ENCODE data around the gene FBXO24.
"Not testable (repeated sequence)": the region's sequence is repeated elsewhere in the genome, so short reads cannot be mapped to it uniquely, and the experiment has no call there.

FBXO24 gene

DNA sequence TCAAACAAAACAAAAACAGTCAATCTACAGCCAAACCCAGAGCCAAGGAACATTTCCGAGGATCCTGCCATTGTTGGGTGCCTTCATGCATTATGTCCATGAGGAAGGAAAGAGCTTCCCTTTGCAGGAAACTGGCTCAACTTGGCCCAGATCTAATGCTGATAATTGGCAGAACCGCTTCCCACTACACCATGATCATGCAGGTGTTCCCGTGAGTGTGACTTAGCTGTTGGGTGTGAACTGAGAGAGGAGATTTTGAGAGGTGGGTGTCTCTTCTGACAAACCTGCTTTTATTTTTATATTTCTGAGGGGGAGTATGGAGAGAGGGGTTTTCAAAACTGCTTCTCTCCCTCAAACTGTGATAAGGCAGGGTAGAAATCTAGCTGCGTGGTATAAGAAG is 27.0 kb upstream of the FBXO24 start:
- no peak for DNase-seq (ENCODE audit: low spot score)

GRCh38 chr7:100561491-100562194 is 24.5 kb upstream of the FBXO24 start:
- DNase-seq (ENCODE audit: low spot score), result no peak

- no peak for DNase-seq (ENCODE audit: low spot score)
These were observed 23.7 kb upstream of the FBXO24 start for GRCh38 chr7:100562195-100563099.

- DNase-seq (ENCODE audit: low spot score), result no peak
These were observed 23.0 kb upstream of the FBXO24 start for GRCh38 chr7:100563100-100563564.

DNA sequence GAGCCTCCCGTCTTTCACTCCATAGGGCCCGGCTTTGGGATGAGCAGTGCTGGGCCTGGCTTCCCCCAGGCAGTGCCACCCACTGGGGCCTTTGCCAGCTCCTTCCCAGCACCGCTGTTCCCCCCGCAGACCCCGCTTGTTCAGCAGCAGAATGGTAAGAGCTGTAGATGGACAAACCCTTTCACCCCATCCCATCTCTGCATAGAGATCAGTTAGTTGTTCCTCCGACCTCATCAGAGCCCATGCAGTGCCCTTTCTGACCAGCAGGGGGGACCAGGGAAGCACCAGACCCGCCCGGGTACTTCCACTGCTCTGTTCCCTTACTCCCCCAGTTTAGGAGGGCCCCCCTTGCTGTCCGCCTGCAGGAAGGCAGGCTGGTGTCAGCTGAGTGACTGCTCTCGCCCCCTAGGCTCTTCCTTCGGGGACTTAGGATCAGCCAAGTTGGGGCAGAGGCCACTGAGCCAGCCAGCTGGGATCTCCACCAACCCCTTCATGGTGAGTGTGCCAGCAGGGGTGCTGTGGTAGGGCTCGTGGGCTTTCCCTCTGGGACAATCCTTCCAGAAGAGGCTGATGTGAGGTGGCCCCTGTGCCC is 22.2 kb upstream of the FBXO24 start:
- peak; percentile 82 for DNase-seq (ENCODE audit: low spot score)

GRCh38 chr7:100564405-100564804 is 21.7 kb upstream of the FBXO24 start:
- DNase-seq (ENCODE audit: low spot score), result not testable (repeated sequence)

GRCh38 chr7:100565133-100565571 is 21.0 kb upstream of the FBXO24 start:
- DNase-seq (ENCODE audit: low spot score), result no peak

DNA sequence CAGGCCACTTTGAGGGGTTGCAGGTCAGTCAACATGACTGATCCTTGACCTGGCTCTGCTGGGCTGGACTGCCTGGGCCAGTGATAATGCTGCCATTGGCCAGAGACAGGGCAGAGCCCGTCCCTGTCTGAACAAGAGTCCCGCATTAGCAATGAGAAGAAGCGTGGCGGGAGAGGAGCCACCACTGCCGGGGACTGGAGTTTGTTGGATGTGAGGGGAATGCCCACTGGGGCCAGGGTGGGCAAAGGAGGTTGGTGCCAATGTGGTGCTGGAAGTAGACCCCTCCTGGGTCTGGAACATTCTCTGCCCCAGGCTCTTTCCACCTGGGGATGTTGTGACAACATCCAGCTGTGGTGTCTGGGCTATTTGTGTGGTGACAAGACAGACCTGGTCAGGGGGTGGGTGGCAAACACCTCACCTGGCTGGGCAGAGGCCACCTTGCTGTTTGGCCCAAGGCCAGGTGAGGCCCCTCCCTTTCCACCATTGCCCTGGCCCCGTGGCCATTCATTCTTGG is 20.1 kb upstream of the FBXO24 start:
- DNase-seq (ENCODE audit: low spot score), result no peak

DNA sequence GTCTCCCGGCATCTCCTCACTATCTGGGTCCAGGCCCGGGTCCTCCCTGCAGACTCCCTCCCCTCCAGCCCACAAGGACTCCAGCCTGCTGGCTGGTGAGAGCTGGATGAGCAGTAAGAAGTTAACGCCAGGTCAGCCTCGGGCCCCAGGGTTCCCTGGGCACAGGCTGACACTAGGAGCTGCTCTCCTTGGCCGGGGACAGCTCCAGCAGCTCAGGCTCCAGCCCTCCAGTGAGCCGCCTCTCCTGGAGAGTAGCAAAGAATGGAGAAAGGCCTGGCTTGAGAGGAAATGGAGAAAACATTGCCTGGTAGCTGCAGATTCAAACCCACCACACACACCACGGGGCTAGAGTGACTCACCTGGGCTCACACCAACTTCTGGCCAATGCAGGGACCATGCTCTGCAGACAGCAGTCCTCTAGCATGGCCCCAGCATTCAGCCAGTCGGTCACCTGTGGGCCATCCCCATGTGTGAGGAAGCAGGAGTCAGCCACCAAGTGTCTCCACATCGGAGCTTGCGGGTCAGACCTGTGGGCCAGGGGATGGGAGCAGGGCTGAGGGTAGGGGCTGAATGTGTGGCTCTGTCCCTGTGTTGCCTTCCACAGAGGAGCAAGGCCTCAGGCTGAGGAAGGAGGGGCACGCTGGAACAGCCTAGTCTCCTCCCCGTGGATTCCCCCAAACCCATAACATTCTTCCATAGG is 18.9 kb upstream of the FBXO24 start:
- DNase-seq (ENCODE audit: low spot score), result no peak

DNA sequence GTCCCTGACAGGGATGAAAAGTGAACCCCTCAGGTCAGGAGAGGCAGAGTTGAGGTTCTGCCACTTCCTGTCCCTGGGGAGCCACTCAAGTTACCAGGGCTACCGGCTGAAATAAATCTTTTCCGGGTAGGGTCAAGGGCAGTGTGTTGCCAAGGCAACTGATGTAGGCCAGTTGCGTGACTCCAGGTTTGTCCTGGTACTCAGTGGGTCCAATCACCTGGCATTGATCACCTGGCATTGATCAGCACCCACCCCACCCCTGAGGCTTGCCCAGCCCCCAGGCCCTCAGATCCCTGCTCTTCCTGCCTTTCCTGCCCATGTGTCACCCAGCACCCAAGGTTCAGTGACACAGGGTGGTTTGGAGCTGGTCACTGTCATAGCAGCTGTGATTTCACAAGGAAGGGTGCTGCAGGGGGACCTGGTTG is 18.4 kb upstream of the FBXO24 start:
- no peak for DNase-seq (ENCODE audit: low spot score)

GRCh38 chr7:100568176-100568895 is 17.8 kb upstream of the FBXO24 start:
- DNase-seq (ENCODE audit: low spot score), result no peak

DNA sequence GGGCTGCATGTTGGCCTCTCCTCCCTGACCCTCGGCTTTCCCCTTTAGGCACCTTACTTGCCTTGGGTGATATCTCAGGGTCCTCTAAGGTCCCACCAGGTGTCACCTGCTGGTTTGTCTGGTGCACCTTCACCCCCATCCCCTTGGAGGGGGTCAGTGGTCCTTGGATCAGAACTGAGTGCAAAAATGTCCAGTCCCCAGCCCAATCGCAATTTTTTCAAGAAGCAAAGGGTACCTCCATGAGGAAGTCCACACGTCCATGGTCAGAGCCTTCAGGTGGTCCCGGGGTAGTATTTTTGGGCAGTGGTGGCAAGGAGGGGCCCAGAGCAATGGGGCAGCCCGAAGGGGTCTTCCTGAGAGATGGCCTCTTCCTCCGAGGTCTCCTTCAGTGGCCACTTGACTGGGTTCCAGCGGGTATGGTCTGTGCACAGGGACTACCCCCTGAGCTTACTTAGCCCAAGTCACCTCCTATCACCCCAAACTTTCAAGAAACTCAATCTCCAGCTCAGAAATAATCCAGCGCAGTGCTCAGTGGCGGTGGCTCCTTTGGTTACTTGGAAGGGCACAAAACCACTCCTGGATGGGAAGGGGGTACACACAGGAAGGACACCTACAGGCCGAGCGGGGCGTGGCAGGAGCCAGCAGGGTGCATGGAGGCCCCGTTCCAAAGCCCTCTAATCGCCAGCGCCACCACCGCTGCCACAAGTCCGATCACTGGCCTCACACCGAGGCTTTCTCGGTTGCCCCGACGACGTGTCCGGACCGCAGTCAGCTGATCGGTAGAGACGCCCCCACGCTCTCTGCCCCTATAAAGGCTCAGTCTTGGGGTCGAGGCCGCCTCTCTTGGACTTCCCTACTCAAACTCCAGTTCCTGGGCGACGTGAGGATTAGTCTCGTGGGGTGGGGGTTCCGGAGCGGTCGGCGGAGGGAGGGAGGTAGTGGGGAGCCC is 17.0 kb upstream of the FBXO24 start:
- DNase-seq (ENCODE audit: low spot score), result peak; percentile 37

GRCh38 chr7:100570954-100571828 is 14.9 kb upstream of the FBXO24 start:
- no peak for DNase-seq (ENCODE audit: low spot score)

DNA sequence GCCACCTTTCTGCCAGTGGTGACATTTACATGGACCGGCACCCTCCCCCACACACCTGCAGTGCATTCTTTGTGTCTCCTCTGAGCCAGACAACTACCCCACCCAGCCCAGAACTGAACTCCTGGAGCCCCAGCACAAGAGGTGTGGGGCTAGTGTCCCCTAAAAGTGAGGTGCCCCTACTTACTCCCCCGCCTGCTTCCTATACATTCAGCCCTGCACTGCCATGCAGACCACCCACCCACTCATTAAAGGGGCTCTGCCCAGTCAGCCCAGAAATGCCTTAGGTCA is 14.4 kb upstream of the FBXO24 start:
- DNase-seq (ENCODE audit: low spot score), result no peak

GRCh38 chr7:100572281-100572948 is 13.7 kb upstream of the FBXO24 start:
- DNase-seq (ENCODE audit: low spot score), result no peak

DNA sequence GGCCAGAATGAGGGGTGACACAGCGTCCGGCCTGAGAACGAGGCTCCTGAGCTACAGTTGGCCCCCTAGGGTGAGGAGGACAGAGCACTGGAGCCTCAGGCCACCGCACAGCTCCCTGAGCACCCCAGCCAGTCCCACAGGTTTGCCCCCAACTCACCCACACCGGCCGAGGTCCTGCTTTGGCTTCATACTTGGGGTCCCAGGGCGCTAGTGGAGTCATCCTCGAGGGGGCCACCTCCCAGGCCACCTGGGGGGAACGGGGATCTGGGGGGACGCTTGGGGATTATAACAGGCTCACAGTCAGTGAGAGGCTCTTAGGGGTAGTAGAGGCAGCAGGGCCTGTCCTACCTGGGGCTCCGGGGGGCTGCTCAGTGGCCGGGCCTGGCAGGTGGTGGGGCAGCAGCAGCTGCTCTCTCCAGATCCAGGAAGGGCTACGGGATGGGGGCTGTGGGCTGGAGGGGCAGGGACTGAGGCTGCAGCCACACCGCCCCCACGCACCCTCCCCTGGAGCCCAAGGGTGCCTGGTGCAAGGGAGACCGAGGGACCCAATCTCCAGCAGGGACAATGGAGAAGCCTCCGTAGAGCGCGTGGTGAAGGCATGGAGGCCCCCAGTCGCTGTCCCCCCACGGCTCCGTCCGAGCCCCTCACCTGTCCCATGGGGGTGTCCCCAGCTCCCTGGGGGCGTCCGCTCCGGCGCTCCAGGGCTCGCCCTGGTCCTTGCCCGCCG is 13.0 kb upstream of the FBXO24 start:
- no peak for DNase-seq (ENCODE audit: low spot score)

- DNase-seq (ENCODE audit: low spot score), result no peak
These were observed 12.3 kb upstream of the FBXO24 start, which contains the start of gene SAP25 for GRCh38 chr7:100573691-100574361. TSS of gene SAP25 (minus strand) at chr7:100573900. CDS start at chr7:100573742, 158 bp downstream.

Data from hematopoietic multipotent progenitor cell treated with erythropoietin and hydrocortisone succinate and interleukin-3 and kit ligand, for 17 days (in vitro differentiated cells).